SU-DHL-6 (cell line): Measurements from ENCODE around the gene TNFRSF19.

Source experiments
- H2AFZ ChIP-seq: fragments of 200-600 bp; sonication (generic); 2 replicates; pipeline ENCODE4 v1.6.1; 2014; ENCODE audit warnings: low read depth, mild to moderate bottlenecking, moderate library complexity, mixed read lengths, antibody characterized with exemption, low read length; ENCODE audit not compliant: severe bottlenecking
- H3F3A ChIP-seq: fragments of 200-600 bp; shearing (Covaris generic); 2 replicates; pipeline ENCODE4 v1.6.0; 2016; ENCODE audit warnings: antibody characterized with exemption, mild to moderate bottlenecking; ENCODE audit not compliant: insufficient read depth
- H3K27ac ChIP-seq: fragments of 200-600 bp; sonication (generic); 2 replicates; pipeline ENCODE4 v1.5.1; 2016; ENCODE audit warnings: low read depth, mild to moderate bottlenecking, low read length, moderate library complexity, mixed read lengths
- H3K27me3 ChIP-seq: fragments of 200-600 bp; sonication (generic), shearing (Covaris generic); 2 replicates; pipeline ENCODE4 v1.6.0; 2014; ENCODE audit warnings: mild to moderate bottlenecking, low read length
- H3K36me3 ChIP-seq: fragments of 200-600 bp; sonication (generic); 2 replicates; pipeline ENCODE4 v1.6.1; 2014; ENCODE audit warnings: mild to moderate bottlenecking, low read length, mixed read lengths
- H3K4me2 ChIP-seq: fragments of 300-600, 200-600 bp; shearing (Covaris generic), sonication (generic); 2 replicates; pipeline ENCODE4 v1.6.0; 2014; ENCODE audit warnings: low read length, low read depth, mild to moderate bottlenecking; ENCODE audit not compliant: poor library complexity, severe bottlenecking
- H3K4me3 ChIP-seq: fragments of 200-600 bp; sonication (generic); 2 replicates; pipeline ENCODE4 v1.5.1; 2014; ENCODE audit warnings: antibody characterized with exemption, low read length, mild to moderate bottlenecking, mixed read lengths; ENCODE audit not compliant: insufficient read depth, poor library complexity, severe bottlenecking
- H3K79me2 ChIP-seq: fragments of 200-600 bp; sonication (generic); 2 replicates; pipeline ENCODE4 v1.6.1; 2014; ENCODE audit warnings: mild to moderate bottlenecking, low read length, moderate library complexity; ENCODE audit not compliant: insufficient read depth
- H3K9ac ChIP-seq: fragments of 200-600 bp; sonication (generic); 2 replicates; pipeline ENCODE4 v1.7.0; 2014; ENCODE audit warnings: mild to moderate bottlenecking, low read length
- H3K9me2 ChIP-seq: fragments of 200-600 bp; sonication (generic); replicated peaks from 2 replicates; pipeline ENCODE4 v1.6.1; 2014; ENCODE audit warnings: low read length; ENCODE audit not compliant: insufficient read depth
- H3K9me3 ChIP-seq: fragments of 200-600 bp; sonication (generic); 2 replicates; pipeline ENCODE4 v1.6.1; 2014; ENCODE audit warnings: low read length, mixed read lengths; ENCODE audit not compliant: insufficient read depth
- H4K20me1 ChIP-seq: fragments of 200-600 bp; sonication (generic); 2 replicates; pipeline ENCODE4 v1.6.1; 2014; ENCODE audit warnings: low read depth, mild to moderate bottlenecking, antibody characterized with exemption, low read length, moderate library complexity, mixed read lengths
- EZH2phosphoT487 ChIP-seq: fragments of 200-600 bp; sonication (generic), shearing (Covaris generic); conservative IDR thresholded peaks from 2 replicates; pipeline ENCODE4 v1.6.1; 2018; ENCODE audit warnings: mild to moderate bottlenecking, antibody characterized with exemption, low read length, moderate library complexity, mixed read lengths
- TF ChIP-seq, protein P1 (sequence below): fragments of 200-600 bp; sonication (generic); IDR thresholded peaks from one replicate; pipeline ENCODE4 v1.5.1; 2017; ENCODE audit warnings: antibody characterized with exemption, mild to moderate bottlenecking, low read length, moderate library complexity; ENCODE audit not compliant: insufficient read depth, poor library complexity, severe bottlenecking

Gene TNFRSF19

DNA sequence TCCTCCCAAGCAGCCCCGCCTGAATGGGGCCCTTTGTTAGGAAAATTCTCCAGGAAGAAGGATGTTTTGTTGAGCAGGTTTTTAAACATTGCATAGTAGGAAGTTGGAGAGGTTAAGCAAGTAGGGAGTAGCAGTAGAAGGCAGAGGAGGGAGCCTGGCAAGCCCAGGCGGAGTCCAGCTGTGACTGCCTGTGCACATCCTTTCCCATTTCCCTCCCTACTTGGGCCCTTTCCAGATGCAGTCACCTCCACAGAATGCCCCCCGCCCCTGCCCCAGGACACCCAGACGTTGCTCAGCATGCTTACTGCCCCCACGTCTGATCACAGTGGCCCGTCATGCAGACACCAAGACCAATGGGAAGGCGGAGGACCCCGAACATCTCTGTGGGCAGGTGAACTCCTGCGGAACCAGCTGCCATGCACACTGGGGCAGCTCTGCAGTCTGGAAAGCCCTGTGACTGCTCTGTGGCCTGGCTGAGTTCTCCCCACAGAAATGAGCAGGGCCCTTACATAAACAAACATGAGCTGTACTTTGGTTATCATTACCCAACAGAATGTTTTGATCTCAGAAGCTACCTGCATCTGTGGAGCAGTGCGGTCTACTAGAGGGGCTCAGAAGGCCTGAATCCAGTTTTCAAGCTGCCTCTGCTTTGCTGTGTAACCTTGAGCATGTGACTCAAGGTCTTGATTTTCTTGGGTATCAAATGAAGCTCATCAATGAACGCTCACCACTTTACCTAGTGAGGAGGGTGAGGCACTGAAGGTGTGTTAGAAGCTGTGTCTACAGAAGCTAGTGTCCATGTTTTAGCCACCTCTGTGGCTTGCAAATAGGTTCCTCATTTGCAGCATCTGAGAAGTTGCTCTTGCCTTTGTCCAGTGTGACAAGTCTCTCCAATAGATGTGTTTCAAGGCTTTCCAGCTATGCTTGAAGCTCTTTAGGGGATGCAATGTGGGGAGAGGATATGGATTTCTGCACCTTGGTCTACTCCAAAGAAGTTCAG lies 84.2 kb downstream of the TNFRSF19 start:
- no peaks in the 10 kb centered on the region for H3K36me3 ChIP-seq
- H3K9me3 ChIP-seq: no peaks in the 10 kb centered on the region
- H3K4me2 ChIP-seq: no peak overlapping the region

DNA sequence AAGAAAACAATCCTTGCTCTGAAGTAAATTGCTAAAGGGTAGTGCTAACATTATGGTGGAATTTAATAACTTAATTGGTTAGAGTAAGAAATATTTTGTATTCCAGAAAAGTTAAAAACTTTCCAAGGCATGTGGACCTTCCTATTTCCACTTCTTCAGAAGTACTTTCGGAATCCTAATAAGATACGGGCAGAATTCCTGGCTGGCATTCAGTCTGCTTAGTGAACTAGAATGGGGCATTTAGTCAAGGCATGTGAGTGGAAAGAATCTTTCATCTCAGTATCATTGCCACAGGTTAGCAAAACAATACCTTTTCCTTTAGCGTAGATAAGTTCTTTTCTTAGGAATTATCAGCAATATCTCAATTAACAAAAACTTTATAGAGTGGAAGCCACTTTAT lies 85.1 kb downstream of the TNFRSF19 start:
- Histone ChIP-seq H3K9me3 (no peaks in the 10 kb centered on the region), H3K4me3 (no peak overlapping the region), H3F3A (no peaks in the 10 kb centered on the region), H3K36me3 (no peaks in the 10 kb centered on the region), H3K4me2 (no peak overlapping the region), H3K27me3 (no peaks in the 10 kb centered on the region), H3K79me2 (no peaks in the 10 kb centered on the region), H3K9ac (no peak overlapping the region), H2AFZ (no peak overlapping the region), H4K20me1 (no peaks in the 10 kb centered on the region), H3K9me2 (no peaks in the 10 kb centered on the region), H3K27ac (no peak overlapping the region)
- no peak for TF ChIP-seq EZH2phosphoT487
- TF ChIP-seq, protein P1, sequence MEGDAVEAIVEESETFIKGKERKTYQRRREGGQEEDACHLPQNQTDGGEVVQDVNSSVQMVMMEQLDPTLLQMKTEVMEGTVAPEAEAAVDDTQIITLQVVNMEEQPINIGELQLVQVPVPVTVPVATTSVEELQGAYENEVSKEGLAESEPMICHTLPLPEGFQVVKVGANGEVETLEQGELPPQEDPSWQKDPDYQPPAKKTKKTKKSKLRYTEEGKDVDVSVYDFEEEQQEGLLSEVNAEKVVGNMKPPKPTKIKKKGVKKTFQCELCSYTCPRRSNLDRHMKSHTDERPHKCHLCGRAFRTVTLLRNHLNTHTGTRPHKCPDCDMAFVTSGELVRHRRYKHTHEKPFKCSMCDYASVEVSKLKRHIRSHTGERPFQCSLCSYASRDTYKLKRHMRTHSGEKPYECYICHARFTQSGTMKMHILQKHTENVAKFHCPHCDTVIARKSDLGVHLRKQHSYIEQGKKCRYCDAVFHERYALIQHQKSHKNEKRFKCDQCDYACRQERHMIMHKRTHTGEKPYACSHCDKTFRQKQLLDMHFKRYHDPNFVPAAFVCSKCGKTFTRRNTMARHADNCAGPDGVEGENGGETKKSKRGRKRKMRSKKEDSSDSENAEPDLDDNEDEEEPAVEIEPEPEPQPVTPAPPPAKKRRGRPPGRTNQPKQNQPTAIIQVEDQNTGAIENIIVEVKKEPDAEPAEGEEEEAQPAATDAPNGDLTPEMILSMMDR: no peak

More for the DNA sequence above, 84.2 kb downstream of the TNFRSF19 start:
- Histone ChIP-seq H3F3A (no peaks in the 10 kb centered on the region), H3K9ac (no peak overlapping the region), H2AFZ (no peak overlapping the region), H3K27me3 (no peaks in the 10 kb centered on the region), H4K20me1 (no peaks in the 10 kb centered on the region), H3K9me2 (no peaks in the 10 kb centered on the region), H3K79me2 (no peaks in the 10 kb centered on the region), H3K4me3 (no peak overlapping the region), H3K27ac (no peak overlapping the region)
- TF ChIP-seq, protein P1: no peak
- TF ChIP-seq EZH2phosphoT487: no peak

DNA sequence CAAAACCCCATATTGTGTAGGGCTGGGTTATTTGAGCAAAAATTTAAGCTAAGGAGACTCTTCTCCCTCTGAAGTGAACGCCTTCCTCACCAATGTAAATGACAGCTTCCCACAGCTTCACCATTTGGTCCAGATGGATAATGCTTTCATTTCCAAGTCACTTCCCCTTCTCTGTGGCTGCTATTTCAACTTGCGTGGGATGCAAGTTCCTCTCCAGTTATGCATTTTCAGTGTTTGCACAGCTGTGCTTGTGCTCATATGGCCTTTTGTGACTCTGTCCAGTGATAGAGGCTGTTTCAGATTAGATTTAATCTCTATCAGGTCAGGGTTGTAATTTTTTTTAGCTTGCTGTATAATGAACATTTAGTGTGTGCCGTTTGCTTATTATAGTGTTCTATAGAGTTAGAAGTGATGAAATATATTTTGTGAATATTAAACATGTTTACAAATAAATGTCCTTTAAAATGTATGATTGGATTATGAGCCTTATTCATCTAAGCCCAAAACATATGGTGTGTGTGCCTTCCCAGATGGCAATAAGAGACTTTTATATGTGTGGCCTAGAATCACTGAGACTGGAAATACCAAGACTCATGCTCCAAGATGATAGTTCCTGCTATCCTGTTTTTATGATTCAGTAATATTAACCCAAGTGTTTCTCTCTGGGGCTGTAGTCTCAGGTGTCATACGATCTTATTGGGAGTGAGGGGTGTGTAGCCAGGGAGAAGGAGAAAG lies 86.6 kb downstream of the TNFRSF19 start:
- TF ChIP-seq EZH2phosphoT487: no peak
- TF ChIP-seq, protein P1: no peak
- H3K79me2 ChIP-seq: no peaks in the 10 kb centered on the region
- no peaks in the 10 kb centered on the region for H3K9me2 ChIP-seq
- H3K9me3 ChIP-seq: no peaks in the 10 kb centered on the region
- H3K9ac ChIP-seq: no peak overlapping the region
- no peaks in the 10 kb centered on the region for H3K27me3 ChIP-seq
- no peak overlapping the region for H3K27ac ChIP-seq
- no peaks in the 10 kb centered on the region for H4K20me1 ChIP-seq
- H3F3A ChIP-seq: no peaks in the 10 kb centered on the region
- H2AFZ ChIP-seq: no peak overlapping the region
- no peak overlapping the region for H3K4me3 ChIP-seq
- no peak overlapping the region for H3K4me2 ChIP-seq
- no peaks in the 10 kb centered on the region for H3K36me3 ChIP-seq
